Mucosa of rectum (tissue), 2 donors: Measurements from ENCODE around the gene MT1E.

ENCODE experiments used
- H3K27ac ChIP-seq, 2 donors: one replicate each; pipeline ENCODE4 v1.7.0; 2013; ENCODE audit warnings: inconsistent platforms in 2 of 2, low read depth in 2 of 2, low read length in 2 of 2
- H3K27me3 ChIP-seq, 2 donors: one replicate each; pipeline ENCODE4 v1.7.0; 2013; ENCODE audit warnings: low read length in 2 of 2; ENCODE audit not compliant: control insufficient read depth in 2 of 2, insufficient read depth in 2 of 2
- H3K36me3 ChIP-seq, 2 donors: one replicate each; pipeline ENCODE4 v1.7.0; 2013; ENCODE audit warnings: low read length in 2 of 2; ENCODE audit not compliant: control insufficient read depth in 2 of 2, insufficient read depth in 2 of 2
- H3K4me1 ChIP-seq, 2 donors: one replicate each; pipeline ENCODE4 v1.7.0; 2013; ENCODE audit warnings: low read length in 2 of 2, mild to moderate bottlenecking in 1 of 2; ENCODE audit not compliant: control insufficient read depth in 2 of 2, insufficient read depth in 2 of 2
- H3K4me3 ChIP-seq, 2 donors: one replicate each; pipeline ENCODE4 v1.7.0; 2013; ENCODE audit warnings: low read length in 2 of 2
- H3K9ac ChIP-seq, 2 donors: one replicate each; pipeline ENCODE4 v1.7.0; 2013; ENCODE audit warnings: low read length in 2 of 2, low read depth in 1 of 2, mild to moderate bottlenecking in 1 of 2
- H3K9me3 ChIP-seq, 2 donors: one replicate each; pipeline ENCODE4 v1.7.0; 2013; ENCODE audit warnings: low read length in 2 of 2; ENCODE audit not compliant: control insufficient read depth in 2 of 2
- donor health status: healthy.
- donor health status: Normal muscosa, but diverticular disease.

Gene MT1E

DNA sequence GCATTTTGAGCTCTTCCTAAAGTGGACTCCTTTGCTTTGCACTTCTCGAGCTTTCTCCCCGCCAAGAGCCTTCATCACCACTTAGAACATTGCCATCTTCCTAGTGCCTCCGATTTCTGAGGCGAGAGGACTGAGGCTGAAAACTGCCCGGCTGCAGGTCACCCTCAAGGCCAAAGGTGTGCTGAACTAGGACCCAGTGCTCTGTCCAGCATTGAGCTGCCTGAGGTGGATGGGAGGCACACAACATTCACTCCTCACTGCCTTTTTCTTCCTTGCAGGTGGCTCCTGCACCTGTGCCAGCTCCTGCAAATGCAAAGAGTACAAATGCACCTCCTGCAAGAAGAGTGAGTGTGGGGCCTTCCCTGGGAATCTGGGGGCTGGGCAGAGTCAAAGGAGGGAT is 18.3 kb downstream of the MT1E start:
- no peaks in the 10 kb centered on the region for H3K9me3 ChIP-seq
- H3K27ac ChIP-seq: peak overlapping the region; percentile 4 to 32
- H3K4me1 ChIP-seq: peaks cover 26 to 33% of the 10 kb centered on the region in 2 donors
- H3K36me3 ChIP-seq: no peaks in the 10 kb centered on the region
- peak overlapping the region; percentile 72 for H3K9ac ChIP-seq
- peaks cover 3 to 16% of the 10 kb centered on the region in 2 donors for H3K27me3 ChIP-seq
- peak overlapping the region in 1 of 2 donors; percentile 57 for H3K4me3 ChIP-seq

GRCh38 chr16:56645311-56645710 is 19.7 kb downstream of the MT1E start:
- H3K9me3 ChIP-seq: no peaks in the 10 kb centered on the region
- H3K4me3 ChIP-seq: no peak overlapping the region
- H3K36me3 ChIP-seq: no peaks in the 10 kb centered on the region
- peaks cover 0 to 16% of the 10 kb centered on the region in 2 donors for H3K27me3 ChIP-seq
- no peak overlapping the region for H3K9ac ChIP-seq
- H3K27ac ChIP-seq: no peak overlapping the region
- peaks cover 32 to 35% of the 10 kb centered on the region in 2 donors for H3K4me1 ChIP-seq

DNA sequence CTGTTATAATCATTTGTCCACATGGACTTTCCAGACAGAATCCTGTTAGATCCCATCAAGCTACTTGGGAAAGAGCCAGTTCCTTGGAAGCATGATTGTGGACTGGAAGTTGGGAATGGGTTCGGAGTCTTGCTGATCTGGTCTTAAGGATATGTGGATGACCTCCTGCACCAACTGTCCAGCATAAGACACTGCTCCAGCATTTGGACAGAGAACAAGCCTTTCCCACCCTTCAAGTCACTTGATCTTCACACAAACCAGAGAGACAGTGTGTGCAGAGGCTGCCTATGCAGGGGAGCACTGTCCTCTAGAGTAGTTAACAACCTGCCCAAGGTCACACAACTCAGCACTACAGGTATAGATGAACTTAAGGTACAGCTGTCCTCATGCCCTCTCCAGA is 20.3 kb downstream of the MT1E start:
- no peaks in the 10 kb centered on the region for H3K36me3 ChIP-seq
- peaks cover 0 to 16% of the 10 kb centered on the region in 2 donors for H3K27me3 ChIP-seq
- no peaks in the 10 kb centered on the region for H3K9me3 ChIP-seq
- no peak overlapping the region for H3K4me3 ChIP-seq
- peaks cover 32 to 35% of the 10 kb centered on the region in 2 donors for H3K4me1 ChIP-seq
- H3K27ac ChIP-seq: no peak overlapping the region
- no peak overlapping the region for H3K9ac ChIP-seq

DNA sequence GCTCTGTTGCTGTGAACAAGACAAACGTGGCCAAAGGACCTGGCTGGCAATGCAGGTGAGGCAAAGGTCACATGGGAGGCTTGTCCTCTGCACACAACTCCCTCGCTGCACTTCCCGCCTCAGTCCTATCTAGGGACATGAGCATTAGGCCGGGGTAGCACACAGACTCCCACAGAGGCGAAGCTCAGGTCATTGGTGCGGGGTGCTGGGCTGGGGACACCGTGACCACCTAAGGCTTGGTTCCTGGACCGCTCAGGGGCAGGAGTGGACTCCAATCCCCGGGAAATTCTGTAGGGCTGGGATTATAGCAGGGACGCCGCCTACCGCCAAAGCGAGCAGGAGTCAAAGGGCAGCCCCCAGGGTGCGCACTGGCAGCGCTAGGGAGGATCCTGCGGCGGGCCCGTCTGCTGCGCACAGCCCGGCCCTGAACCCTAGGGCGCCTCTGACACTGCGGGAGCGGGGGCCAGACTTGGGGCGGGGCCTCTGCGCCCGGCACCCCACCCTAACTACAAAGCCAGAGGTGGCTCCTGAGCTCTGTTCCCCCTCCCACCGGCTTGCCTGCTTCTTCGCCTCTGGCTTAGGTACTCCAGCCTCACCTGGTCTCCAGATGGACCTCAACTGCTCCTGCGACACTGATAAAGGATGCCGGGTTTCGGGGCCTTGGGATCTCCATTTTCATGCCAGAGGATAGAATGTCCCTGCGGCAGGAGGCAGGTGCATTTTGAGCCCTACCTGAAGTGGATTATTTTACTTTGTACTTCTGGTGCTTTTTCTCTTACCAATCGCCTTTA is 22.3 kb downstream of the MT1E start:
- H3K9me3 ChIP-seq: no peaks in the 10 kb centered on the region
- peak overlapping the region in 1 of 2 donors; percentile 13 for H3K4me3 ChIP-seq
- H3K36me3 ChIP-seq: no peaks in the 10 kb centered on the region
- peaks cover 29 to 33% of the 10 kb centered on the region in 2 donors for H3K4me1 ChIP-seq
- peak overlapping the region; percentile 21 to 29 for H3K9ac ChIP-seq
- peaks cover 0 to 12% of the 10 kb centered on the region in 2 donors for H3K27me3 ChIP-seq
- H3K27ac ChIP-seq: peak overlapping the region; percentile 57 to 68

DNA sequence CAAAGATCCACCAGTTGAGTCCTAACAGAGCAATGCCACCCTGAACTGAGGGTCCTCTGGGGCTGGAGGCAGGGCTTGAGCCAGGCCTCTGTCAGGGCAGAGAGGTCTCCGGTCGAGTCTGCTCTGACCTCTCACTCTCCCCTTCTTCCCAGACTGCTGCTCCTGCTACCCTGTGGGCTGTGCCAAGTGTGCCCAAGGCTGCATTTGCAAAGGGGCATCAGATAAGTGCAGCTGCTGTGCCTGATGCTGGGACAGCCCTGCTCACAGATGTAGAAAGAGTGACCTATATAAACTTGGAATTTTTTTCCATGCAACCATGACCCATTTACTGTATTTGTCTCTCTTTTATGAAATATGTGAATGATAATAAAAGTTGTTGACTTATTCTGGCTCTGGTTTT is 23.7 kb downstream of the MT1E start:
- Histone ChIP-seq H3K27me3 (peaks cover 0 to 12% of the 10 kb centered on the region in 2 donors), H3K4me3 (no peak overlapping the region), H3K4me1 (peaks cover 20 to 22% of the 10 kb centered on the region in 2 donors), H3K36me3 (no peaks in the 10 kb centered on the region), H3K27ac (peak overlapping the region in 1 of 2 donors; percentile 44), H3K9me3 (no peaks in the 10 kb centered on the region), H3K9ac (no peak overlapping the region)

- Histone ChIP-seq H3K9ac (peak overlapping the region; percentile 12 to 17), H3K36me3 (no peaks in the 10 kb centered on the region), H3K27ac (peak overlapping the region; percentile 4 to 44), H3K4me1 (peaks cover 20 to 22% of the 10 kb centered on the region in 2 donors), H3K4me3 (no peak overlapping the region), H3K27me3 (peaks cover 0 to 12% of the 10 kb centered on the region in 2 donors), H3K9me3 (no peaks in the 10 kb centered on the region)
Observed at GRCh38 chr16:56649820-56650219, 24.2 kb downstream of the MT1E start.

DNA sequence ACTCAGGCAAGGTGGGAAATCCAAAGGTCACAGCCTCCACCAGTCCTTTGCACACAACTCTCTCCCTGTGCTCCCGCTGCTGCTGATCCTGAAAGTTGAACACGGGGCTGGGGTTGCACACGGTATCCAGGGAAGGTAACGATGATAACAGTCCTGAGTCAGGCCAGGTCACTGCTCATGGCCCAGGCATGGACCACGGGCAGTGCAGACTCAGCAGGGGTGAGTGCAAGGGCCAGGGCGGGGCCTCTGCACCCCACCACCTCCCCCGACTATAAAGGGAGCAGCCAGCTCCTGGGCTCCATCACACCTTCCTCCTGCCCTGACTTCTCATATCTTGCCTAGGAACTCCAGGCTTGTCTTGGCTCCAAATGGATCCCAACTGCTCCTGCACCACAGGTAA is 26.0 kb downstream of the MT1E start, which contains the start of gene MT1B:
MT1B (plus strand) TSS at position 301 of the 400 bp plus-strand sequence; CDS start at position 369, 68 bp downstream.
- no peaks in the 10 kb centered on the region for H3K36me3 ChIP-seq
- H3K9ac ChIP-seq: no peak within 1 kb of the TSS
- H3K4me1 ChIP-seq: peaks cover 20 to 22% of the 10 kb centered on the region in 2 donors
- no peaks in the 10 kb centered on the region for H3K9me3 ChIP-seq
- no peak within 1 kb of the TSS for H3K27ac ChIP-seq
- H3K4me3 ChIP-seq: no peak within 1 kb of the TSS
- peaks cover 0 to 6% of the 10 kb centered on the region in 2 donors for H3K27me3 ChIP-seq

DNA sequence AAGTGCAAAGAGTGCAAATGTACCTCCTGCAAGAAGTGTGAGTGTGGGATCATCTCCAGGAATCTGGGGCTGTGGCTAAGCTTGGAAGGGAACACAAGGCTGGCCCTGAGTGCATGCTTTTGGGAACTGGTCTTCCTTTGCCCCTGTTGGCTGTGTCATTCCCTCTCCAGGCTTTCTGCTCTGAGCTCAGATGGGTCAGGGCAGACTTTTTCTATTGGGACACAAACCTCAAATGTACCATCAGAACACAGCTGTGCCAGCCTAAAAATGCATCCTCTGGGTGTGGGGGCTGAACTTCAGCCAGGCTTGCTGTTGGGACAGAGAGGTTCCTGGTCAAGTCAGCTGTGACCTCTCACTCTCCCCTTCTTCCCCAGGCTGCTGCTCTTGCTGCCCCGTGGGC is 27.0 kb downstream of the MT1E start:
- Histone ChIP-seq H3K27me3 (peaks cover 0 to 3% of the 10 kb centered on the region in 2 donors), H3K4me1 (peaks cover 18 to 19% of the 10 kb centered on the region in 2 donors), H3K9me3 (no peaks in the 10 kb centered on the region), H3K9ac (no peak overlapping the region), H3K27ac (no peak overlapping the region), H3K36me3 (no peaks in the 10 kb centered on the region), H3K4me3 (no peak overlapping the region)

DNA sequence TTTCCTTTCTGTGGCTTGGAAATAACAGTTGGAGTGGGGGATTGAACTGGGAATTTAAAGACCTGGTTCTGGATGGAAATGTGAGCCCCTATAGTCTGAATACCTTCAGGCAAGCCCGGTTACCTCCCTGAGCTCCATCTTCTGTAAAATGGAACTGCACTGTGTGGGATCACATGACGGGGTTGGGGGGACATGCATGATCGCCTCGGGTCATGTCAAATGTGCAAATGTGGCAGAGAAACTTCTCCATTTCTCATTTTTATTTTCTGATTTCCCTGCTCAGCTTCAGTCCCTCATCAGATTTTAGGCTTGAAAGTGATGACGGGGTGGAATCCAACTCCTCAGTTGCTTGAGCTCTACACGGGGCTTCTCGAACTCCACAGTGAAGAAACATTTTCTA is 27.6 kb downstream of the MT1E start:
- Histone ChIP-seq H3K27me3 (peaks cover 0 to 2% of the 10 kb centered on the region in 2 donors), H3K27ac (no peak overlapping the region), H3K9ac (no peak overlapping the region), H3K4me3 (no peak overlapping the region), H3K36me3 (no peaks in the 10 kb centered on the region), H3K4me1 (peaks cover 12 to 21% of the 10 kb centered on the region in 2 donors), H3K9me3 (no peaks in the 10 kb centered on the region)

GRCh38 chr16:56657555-56658326 is 32.2 kb downstream of the MT1E start, which contains the start of gene MT1F:
Gene MT1F (plus strand): TSS chr16:56657959. CDS start chr16:56658059, 100 bp downstream.
- Histone ChIP-seq H3K36me3 (peaks cover 7 to 9% of the 10 kb centered on the region in 2 donors), H3K27me3 (peaks cover 0 to 2% of the 10 kb centered on the region in 2 donors), H3K4me1 (peaks cover 6 to 16% of the 10 kb centered on the region in 2 donors), H3K27ac (peak within 1 kb of the TSS; percentile 84 to 91), H3K9ac (peak within 1 kb of the TSS; percentile 76 to 89), H3K4me3 (peak within 1 kb of the TSS; percentile 82 to 88), H3K9me3 (no peaks in the 10 kb centered on the region)
